PC-9 (cell line): Measurements from ENCODE around the gene TP53. TPM values are rescaled to one million over a fixed set of nuclear protein-coding genes. Genes with fewer than 3 reads are reported as not detected.

Experiments used
- BruUV-seq: library from RNA; stranded (reverse); fragments of 400-500 nt; replicated peaks from 2 replicates; lab custom pipeline; 2021; lab: Mats Ljungman, UMichigan
- CTCF ChIA-PET: fragments of 300-600 bp; sonication (Branson Sonifier 250); formaldehyde crosslinking; loops from one replicate; lab custom pipeline; 2022; ENCODE audit warnings: antibody characterized with exemption; lab: Charles Lee
- POLR2A ChIA-PET: fragments of 300-600 bp; sonication (Branson Sonifier 250); formaldehyde crosslinking; loops from one replicate; lab custom pipeline; 2022; ENCODE audit warnings: antibody characterized with exemption; ENCODE audit not compliant: unreplicated experiment; lab: Charles Lee
- DNase-seq, 2 experiments: peaks; one replicate each; pipeline versions ENCODE4 v3.0.0 to v3.0.0-alpha.2; 2015 to 2022; ENCODE audit warnings: mixed read lengths in 1 of 2
- H2AFZ ChIP-seq: fragments of 200-600 bp; sonication (generic); 2 replicates; pipeline ENCODE4 v1.8.1; 2017; ENCODE audit warnings: antibody characterized with exemption
- H3F3A ChIP-seq: fragments of 200-600 bp; sonication (generic); 2 replicates; pipeline ENCODE4 v1.8.1; 2017; ENCODE audit warnings: antibody characterized with exemption, mild to moderate bottlenecking, low read depth; ENCODE audit not compliant: insufficient read depth
- H3K27ac ChIP-seq: fragments of 200-600 bp; sonication (generic); 2 replicates; pipeline ENCODE4 v1.6.1; 2016; ENCODE audit warnings: mixed run types
- H3K27me3 ChIP-seq: fragments of 200-600 bp; sonication (generic); 2 replicates; pipeline ENCODE4 v1.6.1; 2016; ENCODE audit warnings: low read depth, mixed run types; ENCODE audit not compliant: insufficient read depth
- H3K36me3 ChIP-seq: fragments of 200-600 bp; sonication (generic); 2 replicates; pipeline ENCODE4 v1.6.1; 2016; ENCODE audit warnings: low read depth, mixed run types
- H3K4me1 ChIP-seq: fragments of 200-600 bp; sonication (generic); replicated peaks from 2 replicates; pipeline ENCODE4 v1.6.1; 2016; ENCODE audit warnings: mixed run types; ENCODE audit not compliant: insufficient read depth
- H3K4me2 ChIP-seq: fragments of 200-600 bp; sonication (generic); 2 replicates; pipeline ENCODE4 v1.6.1; 2017; ENCODE audit warnings: mixed run types
- H3K4me3 ChIP-seq: fragments of 200-600 bp; sonication (generic); 2 replicates; pipeline ENCODE4 v1.6.1; 2016; ENCODE audit warnings: mixed run types
- H3K79me2 ChIP-seq: fragments of 200-600 bp; sonication (generic); 2 replicates; pipeline ENCODE4 v1.6.1; 2017; ENCODE audit warnings: low read depth, mixed run types
- H3K9me2 ChIP-seq: fragments of 200-600 bp; sonication (generic); 2 replicates; pipeline ENCODE4 v1.8.1; 2017; ENCODE audit warnings: mild to moderate bottlenecking; ENCODE audit not compliant: insufficient read depth
- H3K9me3 ChIP-seq: fragments of 200-600 bp; sonication (generic); 2 replicates; pipeline ENCODE4 v1.8.1; 2016; ENCODE audit warnings: low read depth; ENCODE audit not compliant: insufficient read depth
- H4K20me1 ChIP-seq: fragments of 200-600 bp; sonication (generic); 2 replicates; pipeline ENCODE4 v1.8.1; 2017; ENCODE audit not compliant: insufficient read depth
- EZH2 ChIP-seq: fragments of 200-600 bp; sonication (generic); IDR thresholded peaks from 2 replicates; pipeline ENCODE4 v1.8.0; 2017; ENCODE audit warnings: antibody characterized with exemption, low read depth
- intact Hi-C: fragments of 100-400 bp; cut with micrococcal nuclease; formaldehyde crosslinking; loops from one replicate; pipeline ENCODE4 v1.10.0; 2022; ENCODE audit not compliant: unreplicated experiment
- total RNA-seq: library from RNA; stranded (reverse); gene quantifications from 2 replicates; pipeline ENCODE4 v1.2.3, GENCODE V29; 2021
- TF ChIP-seq, protein P1 (sequence below): fragments of 200-600 bp; sonication (generic); conservative IDR thresholded peaks from 2 replicates; pipeline ENCODE4 v1.6.1; 2017; ENCODE audit warnings: mixed run types, antibody characterized with exemption, mild to moderate bottlenecking, moderate library complexity

The TP53 gene
- total RNA-seq, 1 experiment from 2014 or later, result 340 TPM

- Histone ChIP-seq H3K4me2 (no peak overlapping the region), H3K9me3 (no peaks in the 10 kb centered on the region), H3K79me2 (no peaks in the 10 kb centered on the region), H4K20me1 (no peaks in the 10 kb centered on the region), H3K4me3 (no peak overlapping the region), H3K27ac (no peak overlapping the region), H3K27me3 (no peaks in the 10 kb centered on the region), H3K9me2 (no peaks in the 10 kb centered on the region), H2AFZ (no peak overlapping the region), H3F3A (no peaks in the 10 kb centered on the region), H3K4me1 (no peaks in the 10 kb centered on the region), H3K36me3 (no peaks in the 10 kb centered on the region)
- BruUV-seq, result no TSS peak
- intact Hi-C loops, result no loop called here
- POLR2A ChIA-PET, result no interaction called here
- TF ChIP-seq, protein P1, sequence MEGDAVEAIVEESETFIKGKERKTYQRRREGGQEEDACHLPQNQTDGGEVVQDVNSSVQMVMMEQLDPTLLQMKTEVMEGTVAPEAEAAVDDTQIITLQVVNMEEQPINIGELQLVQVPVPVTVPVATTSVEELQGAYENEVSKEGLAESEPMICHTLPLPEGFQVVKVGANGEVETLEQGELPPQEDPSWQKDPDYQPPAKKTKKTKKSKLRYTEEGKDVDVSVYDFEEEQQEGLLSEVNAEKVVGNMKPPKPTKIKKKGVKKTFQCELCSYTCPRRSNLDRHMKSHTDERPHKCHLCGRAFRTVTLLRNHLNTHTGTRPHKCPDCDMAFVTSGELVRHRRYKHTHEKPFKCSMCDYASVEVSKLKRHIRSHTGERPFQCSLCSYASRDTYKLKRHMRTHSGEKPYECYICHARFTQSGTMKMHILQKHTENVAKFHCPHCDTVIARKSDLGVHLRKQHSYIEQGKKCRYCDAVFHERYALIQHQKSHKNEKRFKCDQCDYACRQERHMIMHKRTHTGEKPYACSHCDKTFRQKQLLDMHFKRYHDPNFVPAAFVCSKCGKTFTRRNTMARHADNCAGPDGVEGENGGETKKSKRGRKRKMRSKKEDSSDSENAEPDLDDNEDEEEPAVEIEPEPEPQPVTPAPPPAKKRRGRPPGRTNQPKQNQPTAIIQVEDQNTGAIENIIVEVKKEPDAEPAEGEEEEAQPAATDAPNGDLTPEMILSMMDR, result no peak
- TF ChIP-seq EZH2, result no peak
- CTCF ChIA-PET, result no interaction called here
- no peak for DNase-seq
These were observed 13.2 kb upstream of the TP53 start for GRCh38 chr17:7700510-7700909.

DNA sequence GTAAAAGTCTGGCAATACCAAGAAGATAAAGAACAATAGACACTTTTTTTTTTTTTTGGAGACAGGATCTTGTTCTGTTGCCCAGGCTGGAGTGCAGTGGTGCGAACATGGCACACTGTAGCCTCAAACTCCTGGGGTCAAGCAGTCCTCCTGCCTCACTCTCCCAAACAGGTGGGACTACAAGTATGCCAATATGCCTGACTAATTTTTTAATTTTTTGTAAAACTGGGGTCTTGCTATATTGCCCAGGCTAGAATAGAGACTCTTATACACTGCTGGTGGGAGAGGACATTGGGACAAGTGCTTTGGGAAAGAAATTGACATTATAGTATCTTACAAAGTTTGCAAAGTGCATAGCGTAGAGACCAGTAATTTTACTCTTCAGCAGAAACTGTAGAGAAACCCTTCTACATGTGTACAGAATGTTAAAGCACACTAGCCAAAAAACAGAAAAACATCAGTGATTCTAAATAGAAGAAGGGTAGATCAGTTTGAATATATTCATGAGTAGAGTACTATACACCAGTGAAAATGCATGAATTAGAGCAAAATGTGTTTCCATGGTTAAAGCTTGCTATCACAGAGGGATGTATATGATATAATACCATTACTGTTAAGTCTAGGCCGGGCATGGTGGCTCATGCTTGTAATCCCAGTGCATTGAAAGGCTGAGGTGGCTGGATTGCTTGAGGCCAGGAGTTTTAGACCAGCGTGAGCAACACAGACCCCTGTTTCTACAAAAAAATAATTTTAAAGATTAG lies 10.7 kb upstream of the TP53 start:
- no peaks in the 10 kb centered on the region for H3K36me3 ChIP-seq
- DNase-seq, result no peak
- H3K79me2 ChIP-seq, result no peaks in the 10 kb centered on the region
- intact Hi-C loops, result no loop called here
- H3K27me3 ChIP-seq, result no peaks in the 10 kb centered on the region
- no peaks in the 10 kb centered on the region for H3K9me3 ChIP-seq
- H3K4me2 ChIP-seq, result no peak overlapping the region
- no peaks in the 10 kb centered on the region for H4K20me1 ChIP-seq
- no peaks in the 10 kb centered on the region for H3K4me1 ChIP-seq
- H3K9me2 ChIP-seq, result no peaks in the 10 kb centered on the region
- POLR2A ChIA-PET, result no interaction called here
- no peak for TF ChIP-seq EZH2
- TF ChIP-seq, protein P1, result no peak
- H3F3A ChIP-seq, result no peaks in the 10 kb centered on the region
- no peak overlapping the region for H3K27ac ChIP-seq
- CTCF ChIA-PET, result no interaction called here
- no peak overlapping the region for H3K4me3 ChIP-seq
- no TSS peak for BruUV-seq
- H2AFZ ChIP-seq, result no peak overlapping the region

- Histone ChIP-seq H3K4me1 (no peaks in the 10 kb centered on the region), H3K27ac (no peak overlapping the region), H3K79me2 (no peaks in the 10 kb centered on the region), H3K9me2 (no peaks in the 10 kb centered on the region), H3F3A (no peaks in the 10 kb centered on the region), H2AFZ (no peak overlapping the region), H3K36me3 (no peaks in the 10 kb centered on the region), H3K9me3 (no peaks in the 10 kb centered on the region), H3K4me3 (no peak overlapping the region), H3K27me3 (no peaks in the 10 kb centered on the region), H4K20me1 (no peaks in the 10 kb centered on the region), H3K4me2 (no peak overlapping the region)
- CTCF ChIA-PET, result interaction anchor here (0.6 kb wide), 1 partner anchor 743 kb away, joined by 3 read pairs; no protein-coding TSS in a partner anchor
- BruUV-seq, result no TSS peak
- DNase-seq, result no peak
- POLR2A ChIA-PET, result no interaction called here
- no peak for TF ChIP-seq EZH2
- TF ChIP-seq, protein P1, result no peak
- intact Hi-C loops, result no loop called here
These were observed 8.3 kb upstream of the TP53 start for GRCh38 chr17:7695586-7695985.
